ENCODE measurements around the gene CTDP1. TPM values are rescaled to one million over a fixed set of nuclear protein-coding genes. Genes with fewer than 3 reads are reported as not detected.

Gene CTDP1
- total RNA-seq, 1 donor from 2014 or later = 22.8 TPM

- Mint-ChIP-seq H3K4me1 (no peaks in the 10 kb centered on the region), H3K36me3 (ENCODE audit: low read depth) (peaks cover 14% of the 10 kb centered on the region), H3K27me3 (ENCODE audit: low read depth) (no peaks in the 10 kb centered on the region)
Measured at GRCh38 chr18:79702906-79703305, 23.3 kb downstream of the CTDP1 start.

GRCh38 chr18:79704631-79705030 is 25.0 kb downstream of the CTDP1 start:
- no peak for DNase-seq (ENCODE audit: low read depth, low spot score)
- no peaks in the 10 kb centered on the region for H3K4me1 Mint-ChIP-seq
- peaks cover 14% of the 10 kb centered on the region for H3K36me3 Mint-ChIP-seq (ENCODE audit: low read depth)
- no peak for TF ChIP-seq CTCF (conservative IDR thresholded peaks at IDR 0.05)
- no peak overlapping the region for H3K27ac Mint-ChIP-seq (ENCODE audit: unreplicated experiment)
- no peaks in the 10 kb centered on the region for H3K27me3 Mint-ChIP-seq (ENCODE audit: low read depth)
- H3K4me3 Mint-ChIP-seq = no peak overlapping the region
- H3K9me3 Mint-ChIP-seq = no peaks in the 10 kb centered on the region

More at GRCh38 chr18:79702906-79703305, 23.3 kb downstream of the CTDP1 start:
- H3K9me3 Mint-ChIP-seq = no peaks in the 10 kb centered on the region
- H3K27ac Mint-ChIP-seq (ENCODE audit: unreplicated experiment) = no peak overlapping the region
- no peak for TF ChIP-seq CTCF (conservative IDR thresholded peaks at IDR 0.05)
- no peak overlapping the region for H3K4me3 Mint-ChIP-seq
- DNase-seq (ENCODE audit: low read depth, low spot score) = no peak

GRCh38 chr18:79705272-79705671 is 25.7 kb downstream of the CTDP1 start:
- Mint-ChIP-seq H3K4me3 (no peak overlapping the region), H3K27me3 (ENCODE audit: low read depth) (no peaks in the 10 kb centered on the region), H3K27ac (ENCODE audit: unreplicated experiment) (no peak overlapping the region), H3K4me1 (no peaks in the 10 kb centered on the region), H3K9me3 (no peaks in the 10 kb centered on the region), H3K36me3 (ENCODE audit: low read depth) (peaks cover 9% of the 10 kb centered on the region)
- no peak for DNase-seq (ENCODE audit: low read depth, low spot score)
- no peak for TF ChIP-seq CTCF (conservative IDR thresholded peaks at IDR 0.05)

- Mint-ChIP-seq H3K4me3 (no peak overlapping the region), H3K27me3 (ENCODE audit: low read depth) (no peaks in the 10 kb centered on the region), H3K27ac (ENCODE audit: unreplicated experiment) (no peak overlapping the region), H3K36me3 (ENCODE audit: low read depth) (peaks cover 9% of the 10 kb centered on the region), H3K4me1 (no peaks in the 10 kb centered on the region), H3K9me3 (no peaks in the 10 kb centered on the region)
- DNase-seq (ENCODE audit: low read depth, low spot score) = no peak
- TF ChIP-seq CTCF (conservative IDR thresholded peaks at IDR 0.05) = no peak
Measured at GRCh38 chr18:79706006-79706405, 26.4 kb downstream of the CTDP1 start.

GRCh38 chr18:79706658-79707057 is 27.1 kb downstream of the CTDP1 start:
- no peak overlapping the region for H3K4me3 Mint-ChIP-seq
- no peak for TF ChIP-seq CTCF (conservative IDR thresholded peaks at IDR 0.05)
- H3K4me1 Mint-ChIP-seq = no peaks in the 10 kb centered on the region
- no peaks in the 10 kb centered on the region for H3K9me3 Mint-ChIP-seq
- no peak for DNase-seq (ENCODE audit: low read depth, low spot score)
- H3K36me3 Mint-ChIP-seq (ENCODE audit: low read depth) = peaks cover 9% of the 10 kb centered on the region
- H3K27me3 Mint-ChIP-seq (ENCODE audit: low read depth) = no peaks in the 10 kb centered on the region
- H3K27ac Mint-ChIP-seq (ENCODE audit: unreplicated experiment) = peak overlapping the region; percentile 7

- Mint-ChIP-seq H3K27me3 (ENCODE audit: low read depth) (no peaks in the 10 kb centered on the region), H3K4me3 (no peak overlapping the region), H3K4me1 (no peaks in the 10 kb centered on the region), H3K27ac (ENCODE audit: unreplicated experiment) (no peak overlapping the region), H3K36me3 (ENCODE audit: low read depth) (peaks cover 6% of the 10 kb centered on the region), H3K9me3 (no peaks in the 10 kb centered on the region)
- no peak for DNase-seq (ENCODE audit: low read depth, low spot score)
- no peak for TF ChIP-seq CTCF (conservative IDR thresholded peaks at IDR 0.05)
Measured at GRCh38 chr18:79707239-79707638, 27.6 kb downstream of the CTDP1 start.
